ENCODE measurements around the gene DAZAP1. TPM values are rescaled to one million over a fixed set of nuclear protein-coding genes. Genes with fewer than 3 reads are reported as not detected.

The DAZAP1 gene
- total RNA-seq, 1 experiment from 2014 or later: 144 TPM

DNA sequence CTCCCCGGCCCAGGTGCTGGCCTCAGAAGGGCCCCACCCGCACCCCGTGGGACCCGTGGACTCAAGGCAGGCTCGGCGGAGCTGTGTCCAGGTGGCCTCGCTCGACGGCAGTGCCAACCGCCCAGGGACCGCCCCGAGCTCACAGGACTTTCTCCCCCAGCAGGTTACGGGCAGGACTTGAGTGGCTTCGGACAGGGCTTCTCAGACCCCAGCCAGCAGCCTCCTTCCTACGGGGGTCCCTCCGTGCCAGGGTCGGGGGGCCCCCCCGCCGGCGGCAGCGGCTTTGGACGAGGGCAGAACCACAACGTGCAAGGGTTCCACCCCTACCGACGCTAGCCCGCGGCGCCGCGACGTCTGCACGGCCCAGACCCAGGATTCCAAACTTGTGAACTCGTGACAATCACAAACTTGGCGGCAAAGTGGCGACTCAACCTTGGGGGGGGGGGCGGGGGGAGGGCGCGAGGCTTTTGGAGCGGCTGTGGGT lies 27.2 kb downstream of the DAZAP1 start:
- no peaks in the 10 kb centered on the region for H3K27me3 ChIP-seq (ENCODE audit: insufficient read depth, low read depth)
- H3K4me2 ChIP-seq: no peak overlapping the region
- H4K20me1 ChIP-seq (ENCODE audit: insufficient read depth): peaks cover 7% of the 10 kb centered on the region
- H3K27ac ChIP-seq: no peak overlapping the region
- H3K79me2 ChIP-seq (ENCODE audit: low read depth): peaks cover 14% of the 10 kb centered on the region
- no peaks in the 10 kb centered on the region for H3K36me3 ChIP-seq (ENCODE audit: low read depth)
- no peak overlapping the region for H3K4me3 ChIP-seq
- H3F3A ChIP-seq (ENCODE audit: insufficient read depth, low read depth): peaks cover 33% of the 10 kb centered on the region; the same call in 1 of the 2 replicates
- DNase-seq: no peak
- H3K9me3 ChIP-seq (ENCODE audit: insufficient read depth, low read depth): no peaks in the 10 kb centered on the region
- intact Hi-C loops (cut with micrococcal nuclease; ENCODE audit: unreplicated experiment): no loop called here
- no peak overlapping the region for H2AFZ ChIP-seq
- CTCF ChIA-PET: interaction anchor here (0.6 kb wide), 1 partner anchor 123 kb away, joined by 3 read pairs; no protein-coding TSS in a partner anchor
- H3K9me2 ChIP-seq (ENCODE audit: insufficient read depth): no peaks in the 10 kb centered on the region
- TF ChIP-seq, protein P1, sequence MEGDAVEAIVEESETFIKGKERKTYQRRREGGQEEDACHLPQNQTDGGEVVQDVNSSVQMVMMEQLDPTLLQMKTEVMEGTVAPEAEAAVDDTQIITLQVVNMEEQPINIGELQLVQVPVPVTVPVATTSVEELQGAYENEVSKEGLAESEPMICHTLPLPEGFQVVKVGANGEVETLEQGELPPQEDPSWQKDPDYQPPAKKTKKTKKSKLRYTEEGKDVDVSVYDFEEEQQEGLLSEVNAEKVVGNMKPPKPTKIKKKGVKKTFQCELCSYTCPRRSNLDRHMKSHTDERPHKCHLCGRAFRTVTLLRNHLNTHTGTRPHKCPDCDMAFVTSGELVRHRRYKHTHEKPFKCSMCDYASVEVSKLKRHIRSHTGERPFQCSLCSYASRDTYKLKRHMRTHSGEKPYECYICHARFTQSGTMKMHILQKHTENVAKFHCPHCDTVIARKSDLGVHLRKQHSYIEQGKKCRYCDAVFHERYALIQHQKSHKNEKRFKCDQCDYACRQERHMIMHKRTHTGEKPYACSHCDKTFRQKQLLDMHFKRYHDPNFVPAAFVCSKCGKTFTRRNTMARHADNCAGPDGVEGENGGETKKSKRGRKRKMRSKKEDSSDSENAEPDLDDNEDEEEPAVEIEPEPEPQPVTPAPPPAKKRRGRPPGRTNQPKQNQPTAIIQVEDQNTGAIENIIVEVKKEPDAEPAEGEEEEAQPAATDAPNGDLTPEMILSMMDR (conservative IDR thresholded peaks at IDR 0.05): no peak
- TF ChIP-seq EZH2 (IDR thresholded peaks at IDR 0.05; ENCODE audit: low read depth): no peak
- H3K4me1 ChIP-seq (replicated peaks; ENCODE audit: insufficient read depth): no peaks in the 10 kb centered on the region
- POLR2A ChIA-PET (ENCODE audit: unreplicated experiment): no interaction called here
- no TSS peak for BruUV-seq (replicated peaks)

DNA sequence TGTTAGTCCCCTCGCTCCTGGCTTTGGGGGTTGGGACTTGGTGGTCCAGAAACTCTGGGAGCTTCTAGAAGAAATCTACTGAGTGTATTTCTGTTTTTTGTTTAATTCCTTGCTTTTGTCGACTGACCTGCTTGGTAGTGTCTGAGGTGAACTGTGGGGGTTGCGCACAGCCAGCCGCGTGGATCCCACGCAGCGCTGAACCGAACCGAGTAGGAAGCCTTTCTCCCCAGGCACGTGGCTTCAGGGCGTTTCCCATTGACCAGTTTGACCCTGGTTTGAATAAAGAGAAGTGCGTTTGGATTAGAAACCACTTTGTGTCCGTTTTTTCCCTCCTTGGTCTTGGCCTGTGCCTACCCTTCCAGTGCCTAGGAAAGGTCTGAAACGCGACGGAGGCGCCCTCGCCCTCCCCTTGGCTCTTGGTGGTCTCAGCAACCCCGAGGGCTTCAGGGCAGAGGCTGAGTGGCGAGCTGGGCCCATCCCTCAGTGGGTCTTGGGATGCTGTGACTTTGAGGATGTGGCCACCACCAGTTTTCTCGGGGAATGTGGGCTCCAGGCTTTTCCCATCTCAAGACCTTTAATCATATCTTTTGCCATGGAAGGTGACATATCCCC lies 28.1 kb downstream of the DAZAP1 start:
- no peak overlapping the region for H3K27ac ChIP-seq
- ChIA-PET POLR2A (ENCODE audit: unreplicated experiment) (no interaction called here), CTCF (interaction anchor here (0.6 kb wide), 1 partner anchor 123 kb away, joined by 3 read pairs; no protein-coding TSS in a partner anchor)
- no peak overlapping the region for H3K4me2 ChIP-seq
- no peak for TF ChIP-seq EZH2 (IDR thresholded peaks at IDR 0.05; ENCODE audit: low read depth)
- TF ChIP-seq, protein P1 (conservative IDR thresholded peaks at IDR 0.05): no peak
- no TSS peak for BruUV-seq (replicated peaks)
- H3K27me3 ChIP-seq (ENCODE audit: insufficient read depth, low read depth): no peaks in the 10 kb centered on the region
- no peak overlapping the region for H2AFZ ChIP-seq
- no peaks in the 10 kb centered on the region for H3K9me2 ChIP-seq (ENCODE audit: insufficient read depth)
- H3K4me3 ChIP-seq: no peak overlapping the region
- peaks cover 4% of the 10 kb centered on the region for H3K4me1 ChIP-seq (replicated peaks; ENCODE audit: insufficient read depth)
- peaks cover 37% of the 10 kb centered on the region; the same call in 1 of the 2 replicates for H3F3A ChIP-seq (ENCODE audit: insufficient read depth, low read depth)
- H3K9me3 ChIP-seq (ENCODE audit: insufficient read depth, low read depth): no peaks in the 10 kb centered on the region
- H4K20me1 ChIP-seq (ENCODE audit: insufficient read depth): peaks cover 16% of the 10 kb centered on the region
- peaks cover 3% of the 10 kb centered on the region; the same call in 1 of the 2 replicates for H3K36me3 ChIP-seq (ENCODE audit: low read depth)
- H3K79me2 ChIP-seq (ENCODE audit: low read depth): peaks cover 23% of the 10 kb centered on the region
- intact Hi-C loops (cut with micrococcal nuclease; ENCODE audit: unreplicated experiment): no loop called here
- no peak for DNase-seq

DNA sequence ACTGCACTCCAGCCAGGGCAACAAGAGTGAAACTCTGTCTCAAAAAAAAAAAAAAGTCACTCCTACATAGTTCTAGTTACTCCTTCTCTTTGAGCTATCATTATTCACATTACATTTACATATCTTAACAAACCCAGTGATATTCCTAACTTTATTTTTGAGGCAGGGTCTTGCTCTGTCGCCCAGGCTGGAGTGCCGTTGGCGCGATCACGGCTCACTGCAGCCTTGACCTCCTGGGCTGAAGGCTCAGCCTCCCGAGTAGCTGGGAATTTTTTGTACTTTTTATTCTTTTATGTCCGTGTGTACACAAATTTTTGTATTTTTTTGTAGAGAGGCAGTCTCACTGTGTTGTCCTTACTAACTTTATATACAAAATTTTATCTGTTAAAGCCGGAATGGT lies 30.2 kb downstream of the DAZAP1 start:
- Histone ChIP-seq H3K9me2 (ENCODE audit: insufficient read depth) (no peaks in the 10 kb centered on the region), H4K20me1 (ENCODE audit: insufficient read depth) (peaks cover 36% of the 10 kb centered on the region), H3K27me3 (ENCODE audit: insufficient read depth, low read depth) (no peaks in the 10 kb centered on the region), H3F3A (ENCODE audit: insufficient read depth, low read depth) (peaks cover 58% of the 10 kb centered on the region), H3K4me2 (peak overlapping the region; percentile 22; the same call in 1 of the 2 replicates), H3K79me2 (ENCODE audit: low read depth) (peaks cover 40% of the 10 kb centered on the region), H3K36me3 (ENCODE audit: low read depth) (peaks cover 10% of the 10 kb centered on the region), H3K27ac (peak overlapping the region; percentile 89; the same call in 1 of the 2 replicates), H3K9me3 (ENCODE audit: insufficient read depth, low read depth) (no peaks in the 10 kb centered on the region), H2AFZ (no peak overlapping the region), H3K4me3 (no peak overlapping the region), H3K4me1 (replicated peaks; ENCODE audit: insufficient read depth) (peaks cover 9% of the 10 kb centered on the region)
- TF ChIP-seq, protein P1 (conservative IDR thresholded peaks at IDR 0.05): no peak
- no peak for TF ChIP-seq EZH2 (IDR thresholded peaks at IDR 0.05; ENCODE audit: low read depth)
- CTCF ChIA-PET: no interaction called here
- intact Hi-C loops (cut with micrococcal nuclease; ENCODE audit: unreplicated experiment): loop anchor here (1.0 kb wide), 1 partner anchor 29 kb away; no protein-coding TSS in a partner anchor
- POLR2A ChIA-PET (ENCODE audit: unreplicated experiment): interaction anchor here (0.6 kb wide), 1 partner anchor 53 kb away, joined by 4 read pairs; the partner anchor contains the start of gene REEP6
- no TSS peak for BruUV-seq (replicated peaks)
- no peak for DNase-seq

Measured in PC-9 (cell line).